ENCODE results near the gene ERC2. TPM values are rescaled to one million over a fixed set of nuclear protein-coding genes. Genes with fewer than 3 reads are reported as not detected.

Gene ERC2
- total RNA-seq, 3 donors from 2014 or later = 0.64 to 7.3 (median 1.3) TPM

GRCh38 chr3:55724821-55725220 lies 743.4 kb downstream of the ERC2 start:
- no peaks in the 10 kb centered on the region for H3K27me3 ChIP-seq
- H3K4me1 ChIP-seq = no peaks in the 10 kb centered on the region
- no peak overlapping the region for H3K27ac ChIP-seq
- H3K36me3 ChIP-seq = no peaks in the 10 kb centered on the region
- no peaks in the 10 kb centered on the region for H3K9me3 ChIP-seq
- intact Hi-C loops (cut with DNase I; ENCODE audit: low total_unique reads) = no loop called here
- TF ChIP-seq, protein P1, sequence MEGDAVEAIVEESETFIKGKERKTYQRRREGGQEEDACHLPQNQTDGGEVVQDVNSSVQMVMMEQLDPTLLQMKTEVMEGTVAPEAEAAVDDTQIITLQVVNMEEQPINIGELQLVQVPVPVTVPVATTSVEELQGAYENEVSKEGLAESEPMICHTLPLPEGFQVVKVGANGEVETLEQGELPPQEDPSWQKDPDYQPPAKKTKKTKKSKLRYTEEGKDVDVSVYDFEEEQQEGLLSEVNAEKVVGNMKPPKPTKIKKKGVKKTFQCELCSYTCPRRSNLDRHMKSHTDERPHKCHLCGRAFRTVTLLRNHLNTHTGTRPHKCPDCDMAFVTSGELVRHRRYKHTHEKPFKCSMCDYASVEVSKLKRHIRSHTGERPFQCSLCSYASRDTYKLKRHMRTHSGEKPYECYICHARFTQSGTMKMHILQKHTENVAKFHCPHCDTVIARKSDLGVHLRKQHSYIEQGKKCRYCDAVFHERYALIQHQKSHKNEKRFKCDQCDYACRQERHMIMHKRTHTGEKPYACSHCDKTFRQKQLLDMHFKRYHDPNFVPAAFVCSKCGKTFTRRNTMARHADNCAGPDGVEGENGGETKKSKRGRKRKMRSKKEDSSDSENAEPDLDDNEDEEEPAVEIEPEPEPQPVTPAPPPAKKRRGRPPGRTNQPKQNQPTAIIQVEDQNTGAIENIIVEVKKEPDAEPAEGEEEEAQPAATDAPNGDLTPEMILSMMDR (IDR thresholded peaks at IDR 0.05) = no peak
- TF ChIP-seq POLR2A (IDR thresholded peaks at IDR 0.05) (no peak), POLR2AphosphoS5 (IDR thresholded peaks at IDR 0.05) (no peak)
- no peak for DNase-seq (ENCODE audit: low spot score in 2 of 2)
- H3K4me3 ChIP-seq = no peak overlapping the region

- H3K9me3 ChIP-seq = no peaks in the 10 kb centered on the region
- no peaks in the 10 kb centered on the region for H3K4me1 ChIP-seq
- no peak overlapping the region for H3K4me3 ChIP-seq
- H3K36me3 ChIP-seq = no peaks in the 10 kb centered on the region
- no peaks in the 10 kb centered on the region for H3K27me3 ChIP-seq
- no peak for TF ChIP-seq POLR2A (IDR thresholded peaks at IDR 0.05)
- DNase-seq (ENCODE audit: low spot score in 2 of 2) = no peak
- no peak overlapping the region for H3K27ac ChIP-seq
- intact Hi-C loops (cut with DNase I; ENCODE audit: low total_unique reads) = no loop called here
These were observed 743.9 kb downstream of the ERC2 start for GRCh38 chr3:55724407-55724784.

GRCh38 chr3:55723653-55724406 lies 744.4 kb downstream of the ERC2 start:
- H3K9me3 ChIP-seq = no peaks in the 10 kb centered on the region
- intact Hi-C loops (cut with DNase I; ENCODE audit: low total_unique reads) = no loop called here

GRCh38 chr3:55721716-55722484 lies 746.4 kb downstream of the ERC2 start:
- DNase-seq (ENCODE audit: low spot score in 2 of 2) = no peak
- H3K9me3 ChIP-seq = no peaks in the 10 kb centered on the region
- TF ChIP-seq, protein P1 (IDR thresholded peaks at IDR 0.05) = peak in 2 of 3 donors; percentile 16 to 50
- TF ChIP-seq POLR2A (IDR thresholded peaks at IDR 0.05) = no peak
- no peak for TF ChIP-seq POLR2AphosphoS5 (IDR thresholded peaks at IDR 0.05)
- no peaks in the 10 kb centered on the region for H3K27me3 ChIP-seq
- H3K4me3 ChIP-seq = no peak overlapping the region
- intact Hi-C loops (cut with DNase I; ENCODE audit: low total_unique reads) = no loop called here
- H3K36me3 ChIP-seq = no peaks in the 10 kb centered on the region
- H3K4me1 ChIP-seq = no peaks in the 10 kb centered on the region
- H3K27ac ChIP-seq = no peak overlapping the region

More at GRCh38 chr3:55723653-55724406, 744.4 kb downstream of the ERC2 start:
- H3K4me1 ChIP-seq = no peaks in the 10 kb centered on the region
- H3K36me3 ChIP-seq = no peaks in the 10 kb centered on the region
- H3K4me3 ChIP-seq = no peak overlapping the region
- no peaks in the 10 kb centered on the region for H3K27me3 ChIP-seq
- no peak overlapping the region for H3K27ac ChIP-seq
- DNase-seq (ENCODE audit: low spot score in 2 of 2) = no peak
- no peak for TF ChIP-seq POLR2AphosphoS5 (IDR thresholded peaks at IDR 0.05)
- no peak for TF ChIP-seq POLR2A (IDR thresholded peaks at IDR 0.05)
- TF ChIP-seq, protein P1 (IDR thresholded peaks at IDR 0.05) = no peak

DNA sequence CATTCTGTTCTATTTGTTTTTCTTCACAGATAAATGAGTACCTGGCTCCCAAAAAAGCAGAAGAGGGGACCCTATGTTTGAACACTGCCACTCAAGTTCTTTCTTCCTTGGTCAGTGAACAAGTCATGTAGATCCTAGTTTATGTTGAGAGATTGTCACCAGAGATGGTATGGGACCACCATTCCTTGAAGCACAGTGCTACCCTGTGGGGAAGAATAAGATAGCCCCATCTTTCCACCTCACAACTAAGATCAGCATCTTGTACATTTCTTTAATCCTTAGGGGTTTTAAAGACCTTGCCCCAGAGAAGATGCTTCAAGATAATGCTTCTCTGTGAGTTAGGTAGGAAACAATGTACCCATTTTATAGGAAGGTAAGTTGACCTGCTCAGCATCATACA lies 747.7 kb downstream of the ERC2 start:
- Histone ChIP-seq H3K4me1 (no peaks in the 10 kb centered on the region), H3K27ac (no peak overlapping the region), H3K9me3 (no peaks in the 10 kb centered on the region), H3K36me3 (no peaks in the 10 kb centered on the region), H3K27me3 (no peaks in the 10 kb centered on the region), H3K4me3 (no peak overlapping the region)
- intact Hi-C loops (cut with DNase I; ENCODE audit: low total_unique reads) = no loop called here
- TF ChIP-seq, protein P1 (IDR thresholded peaks at IDR 0.05) = peak in 1 of 3 donors; percentile 15
- no peak for TF ChIP-seq POLR2AphosphoS5 (IDR thresholded peaks at IDR 0.05)
- TF ChIP-seq POLR2A (IDR thresholded peaks at IDR 0.05) = no peak
- no peak for DNase-seq (ENCODE audit: low spot score in 2 of 2)

All from breast epithelium (tissue), 4 donors.